ENCODE data around the gene SLC36A4.

DNA sequence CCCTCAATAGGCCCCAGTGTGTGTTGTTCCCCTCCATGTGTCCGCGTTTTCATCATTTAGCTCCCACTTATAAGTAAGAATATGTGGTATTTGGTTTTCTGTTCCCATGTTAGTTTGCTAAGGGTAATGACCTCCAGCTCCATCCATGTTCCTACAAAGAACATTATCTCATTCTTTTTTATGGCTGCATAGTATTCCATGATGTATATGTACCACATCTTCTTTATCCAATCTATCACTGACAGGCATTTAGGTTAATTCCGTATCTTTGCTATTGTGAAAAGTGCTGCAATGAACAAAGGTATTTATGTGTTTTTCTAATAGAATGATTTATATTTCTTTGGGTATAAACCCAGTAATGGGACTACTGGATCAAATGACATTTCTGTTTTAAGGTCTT, 42.1 kb downstream of the SLC36A4 start:
- no peak for TF ChIP-seq POLR2A (IDR thresholded peaks at IDR 0.05)
- TF ChIP-seq, protein P1, sequence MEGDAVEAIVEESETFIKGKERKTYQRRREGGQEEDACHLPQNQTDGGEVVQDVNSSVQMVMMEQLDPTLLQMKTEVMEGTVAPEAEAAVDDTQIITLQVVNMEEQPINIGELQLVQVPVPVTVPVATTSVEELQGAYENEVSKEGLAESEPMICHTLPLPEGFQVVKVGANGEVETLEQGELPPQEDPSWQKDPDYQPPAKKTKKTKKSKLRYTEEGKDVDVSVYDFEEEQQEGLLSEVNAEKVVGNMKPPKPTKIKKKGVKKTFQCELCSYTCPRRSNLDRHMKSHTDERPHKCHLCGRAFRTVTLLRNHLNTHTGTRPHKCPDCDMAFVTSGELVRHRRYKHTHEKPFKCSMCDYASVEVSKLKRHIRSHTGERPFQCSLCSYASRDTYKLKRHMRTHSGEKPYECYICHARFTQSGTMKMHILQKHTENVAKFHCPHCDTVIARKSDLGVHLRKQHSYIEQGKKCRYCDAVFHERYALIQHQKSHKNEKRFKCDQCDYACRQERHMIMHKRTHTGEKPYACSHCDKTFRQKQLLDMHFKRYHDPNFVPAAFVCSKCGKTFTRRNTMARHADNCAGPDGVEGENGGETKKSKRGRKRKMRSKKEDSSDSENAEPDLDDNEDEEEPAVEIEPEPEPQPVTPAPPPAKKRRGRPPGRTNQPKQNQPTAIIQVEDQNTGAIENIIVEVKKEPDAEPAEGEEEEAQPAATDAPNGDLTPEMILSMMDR (IDR thresholded peaks at IDR 0.05), result no peak

Measured in heart left ventricle (tissue), 13 donors.